H1 (cell line): ENCODE data around the gene SLC4A1AP. TPM values are rescaled to one million over a fixed set of nuclear protein-coding genes. Genes with fewer than 3 reads are reported as not detected.

Source experiments
- CTCF ChIA-PET: fragments of 300-600 bp; sonication (Branson Sonifier 250); formaldehyde crosslinking; loops from one replicate; lab custom pipeline; 2021; ENCODE audit not compliant: partially characterized antibody; lab: Charles Lee
- POLR2A ChIA-PET: fragments of 300-600 bp; sonication (Branson Sonifier 250); formaldehyde crosslinking; loops from one replicate; lab custom pipeline; 2021; ENCODE audit warnings: inconsistent platforms; ENCODE audit not compliant: partially characterized antibody; lab: Charles Lee
- DNase-seq, 2 experiments: peaks; one replicate each; pipeline versions ENCODE4 v3.0.0 to v3.0.0-alpha.2; 2010 to 2022; ENCODE audit warnings: low spot score in 2 of 2, low read depth in 1 of 2, mixed read lengths in 1 of 2
- FAIRE-seq: peaks from 2 replicates; lab custom pipeline; 2011; peaks lifted over from hg19 to GRCh38; lab: Jason Lieb, UNC
- H2AFZ ChIP-seq: 2 replicates; pipeline ENCODE4 v1.8.1; 2012; ENCODE audit warnings: low read length, inconsistent platforms
- H2AK5ac ChIP-seq: 2 replicates; pipeline ENCODE4 v1.6.1; 2013; ENCODE audit warnings: low read depth, low read length
- H2BK120ac ChIP-seq: replicated peaks from 2 replicates; pipeline ENCODE3; 2013; ENCODE audit warnings: low read depth, low read length, inconsistent platforms
- H2BK12ac ChIP-seq: 2 replicates; pipeline ENCODE4 v1.6.1; 2013; ENCODE audit warnings: low read depth, low read length
- H2BK15ac ChIP-seq: 2 replicates; pipeline ENCODE4 v1.6.1; 2013; ENCODE audit warnings: low read length
- H2BK20ac ChIP-seq: 2 replicates; pipeline ENCODE4 v1.6.1; 2013; ENCODE audit warnings: low read length
- H2BK5ac ChIP-seq: 2 replicates; pipeline ENCODE4 v1.6.1; 2013; ENCODE audit warnings: low read depth, low read length
- H3K14ac ChIP-seq: 2 replicates; pipeline ENCODE4 v1.6.1; 2013; ENCODE audit warnings: inconsistent platforms; ENCODE audit not compliant: insufficient read length
- H3K18ac ChIP-seq: 2 replicates; pipeline ENCODE4 v1.6.1; 2013; ENCODE audit warnings: low read length; ENCODE audit errors: extremely low read depth
- H3K23ac ChIP-seq: 2 replicates; pipeline ENCODE4 v1.6.1; 2013; ENCODE audit warnings: inconsistent platforms; ENCODE audit not compliant: insufficient read length
- H3K23me2 ChIP-seq: 2 replicates; pipeline ENCODE4 v1.6.1; 2013; ENCODE audit warnings: low read depth, low read length
- H3K27ac ChIP-seq: 2 replicates; pipeline ENCODE4 v1.6.1; 2011; ENCODE audit warnings: low read depth, low read length, inconsistent platforms
- H3K27me3 ChIP-seq, 4 experiments: replicated peaks in 1 of 4; 1 replicate in 1 of 4; 2 replicates in 3 of 4; pipeline versions ENCODE4 v1.6.1 to v1.8.1; 2011 to 2013; ENCODE audit warnings: low read length in 3 of 4, mild to moderate bottlenecking in 3 of 4, inconsistent platforms in 2 of 4, mixed read lengths in 2 of 4, moderate library complexity in 1 of 4; ENCODE audit not compliant: control insufficient read depth in 3 of 4, insufficient read depth in 3 of 4; ENCODE audit errors: extremely low read depth in 1 of 4
- H3K36me3 ChIP-seq, 4 experiments: 2 replicates each; pipeline versions ENCODE4 v1.6.1 to v1.8.1; 2011 to 2013; ENCODE audit warnings: mild to moderate bottlenecking in 4 of 4, low read length in 3 of 4, moderate library complexity in 2 of 4, control low read depth in 1 of 4, inconsistent platforms in 1 of 4; ENCODE audit not compliant: insufficient read depth in 4 of 4, control insufficient read depth in 2 of 4
- H3K4ac ChIP-seq: replicated peaks from 2 replicates; pipeline ENCODE3; 2013; ENCODE audit warnings: low read length, low read depth, mixed read lengths, inconsistent platforms; ENCODE audit not compliant: insufficient read length
- H3K4me1 ChIP-seq, 4 experiments: replicated peaks in 1 of 4; 1 replicate in 1 of 4; 2 replicates in 3 of 4; pipeline versions ENCODE4 v1.6.1 to v1.8.1; 2011 to 2013; ENCODE audit warnings: low read length in 3 of 4, inconsistent platforms in 2 of 4, mixed read lengths in 1 of 4; ENCODE audit not compliant: insufficient read depth in 4 of 4, control insufficient read depth in 3 of 4
- H3K4me2 ChIP-seq, 2 experiments: 2 replicates each; pipeline versions ENCODE4 v1.6.1 to v1.8.1; 2011 to 2013; ENCODE audit warnings: low read depth in 2 of 2, low read length in 2 of 2, control low read depth in 1 of 2, inconsistent platforms in 1 of 2, mild to moderate bottlenecking in 1 of 2; ENCODE audit not compliant: insufficient read depth in 1 of 2
- H3K4me3 ChIP-seq, 4 experiments: fragments of 200-600, 300-600 bp in 1 of 4; sonication (generic), shearing (Covaris generic), sonication (Bioruptor Twin) in 1 of 4; 2 replicates each; pipeline versions ENCODE4 v1.5.1 to v1.8.1; 2011 to 2016; ENCODE audit warnings: low read length in 4 of 4, low read depth in 3 of 4, control low read depth in 2 of 4, inconsistent platforms in 2 of 4, mild to moderate bottlenecking in 2 of 4, mixed read lengths in 1 of 4, moderate library complexity in 1 of 4; ENCODE audit not compliant: insufficient read depth in 2 of 4; ENCODE audit errors: extremely low read depth in 1 of 4
- H3K56ac ChIP-seq: replicated peaks from 2 replicates; pipeline ENCODE3; 2013; ENCODE audit warnings: low read depth, mild to moderate bottlenecking, mixed read lengths, low read length, inconsistent platforms; ENCODE audit not compliant: insufficient read length
- H3K79me1 ChIP-seq: 2 replicates; pipeline ENCODE4 v1.6.1; 2013; ENCODE audit warnings: low read depth, low read length, control low read depth
- H3K79me2 ChIP-seq, 2 experiments: 2 replicates each; pipeline versions ENCODE4 v1.6.1 to v1.8.1; 2012 to 2013; ENCODE audit warnings: low read length in 2 of 2, mild to moderate bottlenecking in 2 of 2, inconsistent platforms in 1 of 2; ENCODE audit not compliant: insufficient read depth in 2 of 2, control insufficient read depth in 1 of 2
- H3K9ac ChIP-seq, 4 experiments: replicated peaks in 1 of 4; 1 replicate in 1 of 4; 2 replicates in 3 of 4; pipeline versions ENCODE4 v1.6.1 to v1.8.1; 2011 to 2013; ENCODE audit warnings: low read depth in 3 of 4, low read length in 3 of 4, control low read depth in 2 of 4, mild to moderate bottlenecking in 2 of 4, moderate library complexity in 2 of 4, inconsistent platforms in 1 of 4; ENCODE audit errors: extremely low read depth in 1 of 4
- H3K9me3 ChIP-seq, 2 experiments: 2 replicates each; pipeline versions ENCODE4 v1.6.1 to v1.8.1; 2012 to 2013; ENCODE audit warnings: mild to moderate bottlenecking in 2 of 2, moderate library complexity in 2 of 2, control low read depth in 1 of 2, inconsistent platforms in 1 of 2, low read depth in 1 of 2, low read length in 1 of 2, mixed read lengths in 1 of 2; ENCODE audit not compliant: insufficient read depth in 2 of 2
- H4K20me1 ChIP-seq, 2 experiments: replicated peaks in 1 of 2; 2 replicates each; pipeline versions ENCODE3 to v1.8.1; 2011 to 2013; ENCODE audit warnings: inconsistent platforms in 2 of 2, low read length in 2 of 2, mild to moderate bottlenecking in 1 of 2; ENCODE audit not compliant: insufficient read depth in 2 of 2, control insufficient read depth in 1 of 2
- H4K5ac ChIP-seq: 2 replicates; pipeline ENCODE4 v1.6.1; 2013; ENCODE audit warnings: low read length, low read depth, mixed read lengths, inconsistent platforms; ENCODE audit not compliant: insufficient read length
- H4K8ac ChIP-seq: 2 replicates; pipeline ENCODE4 v1.8.0; 2013; ENCODE audit warnings: mild to moderate bottlenecking, moderate library complexity, low read length, inconsistent platforms; ENCODE audit not compliant: insufficient read depth; ENCODE audit errors: extremely low read depth
- H4K91ac ChIP-seq: replicated peaks from 2 replicates; pipeline ENCODE3; 2013; ENCODE audit warnings: low read length, mixed read lengths, inconsistent platforms; ENCODE audit not compliant: insufficient read length
- EZH2 ChIP-seq: fragments of 200-600 bp; sonication (generic); IDR thresholded peaks from 2 replicates; pipeline ENCODE4 v1.7.1; 2012; ENCODE audit warnings: low read depth, mild to moderate bottlenecking, moderate library complexity, low read length, inconsistent platforms; ENCODE audit not compliant: severe bottlenecking
- HDAC6 ChIP-seq: IDR thresholded peaks from one replicate; pipeline ENCODE4 v1.7.1; 2012; ENCODE audit warnings: low read depth, mild to moderate bottlenecking, inconsistent platforms, low read length, moderate library complexity
- KDM4A ChIP-seq: IDR thresholded peaks from one replicate; pipeline ENCODE4 v1.7.1; 2012; ENCODE audit warnings: low read depth, mild to moderate bottlenecking, moderate library complexity, low read length, inconsistent platforms; ENCODE audit not compliant: severe bottlenecking
- MAFK ChIP-seq: IDR thresholded peaks from 2 replicates; pipeline ENCODE4 v1.6.1; 2012; ENCODE audit warnings: low read depth, mild to moderate bottlenecking, improper control_type of control experiment, low read length
- PHF8 ChIP-seq: fragments of 200-600 bp; sonication (generic); conservative IDR thresholded peaks from 2 replicates; pipeline ENCODE4 v1.7.1; 2012; ENCODE audit warnings: low read depth, mild to moderate bottlenecking, inconsistent platforms, low read length, moderate library complexity
- POU5F1 ChIP-seq: IDR thresholded peaks from 2 replicates; pipeline ENCODE4 v1.6.1; 2011; ENCODE audit warnings: low read depth, mild to moderate bottlenecking, low read length, moderate library complexity
- SIN3A ChIP-seq, 2 experiments: IDR thresholded peaks in 1 of 2; conservative IDR thresholded peaks in 1 of 2; 2 replicates each; pipeline ENCODE4 v1.6.1; 2011 to 2012; ENCODE audit warnings: low read length in 2 of 2, improper control_type of control experiment in 1 of 2, low read depth in 1 of 2, mild to moderate bottlenecking in 1 of 2
- SIX5 ChIP-seq: IDR thresholded peaks from 2 replicates; pipeline ENCODE4 v1.6.1; 2011; ENCODE audit warnings: mild to moderate bottlenecking, low read depth, low read length
- TBP ChIP-seq: IDR thresholded peaks from 2 replicates; pipeline ENCODE4 v1.6.1; 2011; ENCODE audit warnings: low read depth, low read length, improper control_type of control experiment
- TEAD4 ChIP-seq: IDR thresholded peaks from 2 replicates; pipeline ENCODE4 v1.6.1; 2012; ENCODE audit warnings: low read depth, low read length, inconsistent platforms, mixed read lengths
- WGBS, 2 experiments: shearing (Covaris generic) in 1 of 2; methylation state at CpG; one replicate each; pipeline versions ENCODE4 v1.1.6 to v1.1.7; 2013 to 2015; ENCODE audit warnings: low lambda C conversion rate in 2 of 2, mixed read lengths in 2 of 2, inconsistent platforms in 1 of 2, low coverage in 1 of 2, missing lambda C conversion rate in 1 of 2; ENCODE audit not compliant: insufficient replicate concordance in 2 of 2, insufficient coverage in 1 of 2, insufficient read length in 1 of 2; ENCODE audit errors: extremely low coverage in 1 of 2, missing lambda C conversion rate in 1 of 2; 5-methylcytosine and 5-hydroxymethylcytosine counted together
- polyA plus RNA-seq, 7 experiments: library from polyadenylated mRNA; depleted of rRNA in 3 of 7; stranded (reverse) in 5 of 7; unstranded in 2 of 7; fragments of >200 nt in 5 of 7; fragments of 200-250 nt in 2 of 7; gene quantifications; 1 replicate in 5 of 7; 2 replicates in 1 of 7; 4 replicates in 1 of 7; pipeline versions ENCODE4 v1.2.1 to v1.2.3, GENCODE V29; 2011 to 2013; ENCODE audit warnings: missing spikeins in 2 of 7, mixed read lengths in 2 of 7
- total RNA-seq: library from RNA; stranded (reverse); fragmentation: NEBNext Ultra II Directional; extraction: Animal tissue kit (Norgen Biotek cat#: 25700); gene quantifications from 2 replicates; pipeline ENCODE4 v1.2.1, GENCODE V29; 2021
- TF ChIP-seq, protein P1 (sequence below): IDR thresholded peaks from 2 replicates; pipeline ENCODE4 v1.6.1; 2012; ENCODE audit warnings: inconsistent platforms
- TF ChIP-seq, protein P2 (sequence below): IDR thresholded peaks from 2 replicates; pipeline ENCODE4 v1.6.1; 2011; ENCODE audit warnings: low read depth, mild to moderate bottlenecking, low read length; ENCODE audit not compliant: insufficient read depth

SLC4A1AP gene
- total and polyA plus RNA-seq, 2 of the 8 experiments (the other 6 are each of a cell fraction or from before 2014, with no cell fraction given): 8.1 to 18.4 TPM

DNA sequence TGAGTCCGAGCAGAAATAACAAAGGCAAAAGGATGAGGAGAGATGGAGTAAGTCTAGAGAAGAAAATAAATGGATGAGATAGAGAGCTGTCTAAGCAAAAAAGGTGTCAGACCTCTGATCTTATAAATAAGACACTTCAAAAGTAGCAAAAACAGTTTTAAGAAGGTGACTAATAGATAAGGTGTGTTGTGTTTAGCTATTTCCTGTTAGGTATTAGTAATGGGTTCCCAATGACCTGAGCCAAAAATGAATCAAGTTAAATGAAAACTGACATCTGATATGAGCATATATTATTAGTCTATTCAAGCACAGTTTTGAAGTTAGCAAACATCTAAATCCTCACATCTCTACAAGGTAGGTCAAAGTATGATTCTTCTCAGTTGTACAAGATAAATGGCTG lies 10.9 kb upstream of the SLC4A1AP start:
- ChIA-PET POLR2A (interaction anchor here (1.2 to 1.7 kb wide), 3 partner anchors 13 to 199 kb away, joined by 3 to 6 read pairs (median 3); no protein-coding TSS in a partner anchor), CTCF (interaction anchor here (1.3 kb wide), 1 partner anchor 30 kb away, joined by 4 read pairs; no protein-coding TSS in a partner anchor)
- Histone ChIP-seq H3K27ac (no peak overlapping the region), H2BK120ac (no peak overlapping the region), H3K4me3 (no peak overlapping the region), H3K4me2 (no peak overlapping the region), H3K79me2 (no peaks in the 10 kb centered on the region), H3K27me3 (no peaks in the 10 kb centered on the region), H2BK15ac (no peak overlapping the region), H3K4me1 (no peaks in the 10 kb centered on the region), H3K79me1 (no peaks in the 10 kb centered on the region), H3K9ac (no peak overlapping the region), H2AFZ (no peak overlapping the region), H3K4ac (no peak overlapping the region), H4K8ac (no peak overlapping the region), H3K18ac (no peak overlapping the region), H2BK5ac (no peak overlapping the region), H2BK20ac (no peak overlapping the region), H2BK12ac (no peak overlapping the region), H3K14ac (no peak overlapping the region), H3K9me3 (no peaks in the 10 kb centered on the region), H4K91ac (no peak overlapping the region), H4K20me1 (no peaks in the 10 kb centered on the region), H4K5ac (no peak overlapping the region), H3K56ac (no peak overlapping the region), H3K36me3 (peaks cover 14 to 77% (median 49%) of the 10 kb centered on the region in 4 experiments), H3K23me2 (no peaks in the 10 kb centered on the region), H3K23ac (no peak overlapping the region), H2AK5ac (no peak overlapping the region)
- FAIRE-seq (no peak), DNase-seq (no peak)
- 76 to 100% methylated on average over 1 of the region's 1 CpG for WGBS, 2 experiments
- TF ChIP-seq MAFK (no peak), POU5F1 (no peak), SIX5 (no peak), KDM4A (no peak), PHF8 (no peak), TEAD4 (no peak), EZH2 (no peak), SIN3A (conservative IDR thresholded peaks at IDR 0.05 in 1 of 2, IDR thresholded peaks at IDR 0.05 in 1 of 2; ENCODE audit: low read depth in 1 of 2, low read length in 2 of 2) (no peak), TBP (no peak), HDAC6 (no peak)
- TF ChIP-seq, protein P1, sequence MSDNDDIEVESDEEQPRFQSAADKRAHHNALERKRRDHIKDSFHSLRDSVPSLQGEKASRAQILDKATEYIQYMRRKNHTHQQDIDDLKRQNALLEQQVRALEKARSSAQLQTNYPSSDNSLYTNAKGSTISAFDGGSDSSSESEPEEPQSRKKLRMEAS: no peak
- TF ChIP-seq, protein P2, sequence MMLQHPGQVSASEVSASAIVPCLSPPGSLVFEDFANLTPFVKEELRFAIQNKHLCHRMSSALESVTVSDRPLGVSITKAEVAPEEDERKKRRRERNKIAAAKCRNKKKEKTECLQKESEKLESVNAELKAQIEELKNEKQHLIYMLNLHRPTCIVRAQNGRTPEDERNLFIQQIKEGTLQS: no peak
